Measurements from ENCODE around the gene OR4E2. TPM values are rescaled to one million over a fixed set of nuclear protein-coding genes. Genes with fewer than 3 reads are reported as not detected.
"Not testable (repeated sequence)": the region's sequence is repeated elsewhere in the genome, so short reads cannot be mapped to it uniquely, and the experiment has no call there.

The OR4E2 gene, protein sequence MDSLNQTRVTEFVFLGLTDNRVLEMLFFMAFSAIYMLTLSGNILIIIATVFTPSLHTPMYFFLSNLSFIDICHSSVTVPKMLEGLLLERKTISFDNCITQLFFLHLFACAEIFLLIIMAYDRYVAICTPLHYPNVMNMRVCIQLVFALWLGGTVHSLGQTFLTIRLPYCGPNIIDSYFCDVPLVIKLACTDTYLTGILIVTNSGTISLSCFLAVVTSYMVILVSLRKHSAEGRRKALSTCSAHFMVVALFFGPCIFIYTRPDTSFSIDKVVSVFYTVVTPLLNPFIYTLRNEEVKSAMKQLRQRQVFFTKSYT
- not detected in 2 replicates for total RNA-seq (2014; rRNA removed; shearing (Covaris generic))
- not detected in 2 replicates for polyA plus RNA-seq (2015; cell fraction: cytosol; rRNA removed)
- not detected in 2 replicates for polyA plus RNA-seq (2015; cell fraction: nucleus; rRNA removed)

DNA sequence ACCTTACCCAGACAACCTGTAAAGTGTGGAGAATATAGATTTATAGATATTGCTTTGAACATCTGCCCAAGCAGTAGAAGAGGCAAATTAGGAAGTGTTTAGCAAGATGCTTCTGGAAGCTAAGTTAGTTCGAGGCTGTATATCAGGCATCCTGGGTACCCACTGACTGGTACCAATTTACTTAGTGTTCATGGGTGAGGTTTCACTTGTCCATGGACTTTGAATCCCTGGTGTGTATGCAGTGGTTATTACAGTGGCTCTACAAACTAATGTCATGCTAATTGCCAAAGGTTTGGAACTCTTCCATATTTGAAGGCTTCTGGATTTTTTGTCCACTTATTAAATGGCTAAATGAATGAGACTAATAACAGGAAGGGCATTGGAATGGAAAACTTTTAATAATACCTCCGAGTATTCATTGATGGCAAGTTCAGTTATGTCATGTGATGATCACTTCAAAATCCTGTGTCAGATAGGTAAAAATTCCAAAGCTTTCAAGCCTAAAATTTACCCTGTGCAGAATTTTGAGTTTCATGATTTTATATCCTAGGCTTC is at the start of gene OR4E2:
Gene OR4E2, plus strand, starts transcription at position 505 of the 555 bp plus-strand sequence. CDS start 11,248 bp downstream, outside the sequence.
- DNase-seq (ENCODE audit: low read depth, low spot score) = no peak
- in situ Hi-C loops (cut with HindIII; ENCODE audit: low pct_unique_long_range_greater_than_20kb, low sequenced_read_pairs) = no loop called here

DNA sequence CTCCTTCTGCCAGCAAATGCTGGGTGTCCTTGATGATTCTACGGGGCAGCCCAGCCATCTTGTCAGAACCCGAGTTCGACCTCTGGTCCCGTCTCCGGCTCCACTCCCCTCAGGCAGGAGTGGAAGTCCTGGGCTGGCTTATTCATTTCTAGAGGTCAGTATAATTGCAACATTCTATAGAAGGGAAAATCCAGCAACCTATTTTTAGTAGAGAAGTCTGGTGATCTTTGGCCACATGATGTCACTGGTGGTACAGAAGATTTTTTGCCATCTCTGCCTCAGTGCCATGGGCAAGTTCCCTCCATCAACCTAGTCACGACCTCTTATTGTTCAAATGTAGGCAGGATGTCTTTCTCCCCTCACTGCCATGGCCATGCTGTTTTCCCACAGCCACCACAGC is 41.3 kb upstream of the OR4E2 start:
- in situ Hi-C loops (cut with HindIII; ENCODE audit: low pct_unique_long_range_greater_than_20kb, low sequenced_read_pairs) = no loop called here
- DNase-seq (ENCODE audit: low read depth, low spot score) = peak; percentile 8

DNA sequence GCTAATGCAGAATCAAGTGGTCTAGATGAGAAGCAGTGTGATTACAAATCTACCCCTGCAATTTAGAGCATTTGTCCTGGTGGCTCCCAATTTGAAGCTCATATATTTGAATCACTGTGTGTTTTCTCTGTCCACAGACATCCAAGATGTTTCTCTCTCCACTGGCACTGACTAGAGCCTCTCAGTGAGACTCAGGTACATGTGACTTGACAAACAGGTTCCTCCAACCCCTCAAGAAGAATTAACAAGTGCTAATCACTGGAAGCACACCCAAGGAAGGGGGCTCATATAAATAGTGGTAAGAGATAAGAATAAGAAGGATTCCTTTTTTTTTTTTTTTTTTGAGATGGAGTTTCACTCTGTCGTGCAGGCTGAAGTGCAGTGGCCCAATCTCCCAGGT is 39.4 kb upstream of the OR4E2 start:
- in situ Hi-C loops (cut with HindIII; ENCODE audit: low pct_unique_long_range_greater_than_20kb, low sequenced_read_pairs) = no loop called here
- no peak for DNase-seq (ENCODE audit: low read depth, low spot score)

DNA sequence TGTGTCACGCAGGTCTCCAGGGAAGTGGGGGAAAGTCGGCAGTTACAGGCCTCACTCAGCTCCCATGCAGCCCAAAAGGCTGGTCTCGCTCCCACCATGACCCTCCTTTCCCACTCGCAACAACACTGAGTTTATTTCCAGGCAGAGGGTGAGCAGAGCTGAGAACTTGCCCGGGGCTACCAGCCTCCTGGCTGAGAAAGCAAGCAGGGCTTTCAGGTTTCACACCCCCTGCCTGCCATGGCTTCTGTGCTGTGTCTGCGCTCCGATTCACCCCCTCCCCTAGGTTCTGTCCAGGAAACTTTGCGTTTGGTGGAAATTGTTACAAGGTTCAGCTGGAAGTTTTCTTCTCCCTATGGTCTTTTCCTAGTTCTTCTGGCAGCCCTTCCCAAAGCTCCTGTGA is 36.0 kb upstream of the OR4E2 start:
- in situ Hi-C loops (cut with HindIII; ENCODE audit: low pct_unique_long_range_greater_than_20kb, low sequenced_read_pairs) = no loop called here

DNA sequence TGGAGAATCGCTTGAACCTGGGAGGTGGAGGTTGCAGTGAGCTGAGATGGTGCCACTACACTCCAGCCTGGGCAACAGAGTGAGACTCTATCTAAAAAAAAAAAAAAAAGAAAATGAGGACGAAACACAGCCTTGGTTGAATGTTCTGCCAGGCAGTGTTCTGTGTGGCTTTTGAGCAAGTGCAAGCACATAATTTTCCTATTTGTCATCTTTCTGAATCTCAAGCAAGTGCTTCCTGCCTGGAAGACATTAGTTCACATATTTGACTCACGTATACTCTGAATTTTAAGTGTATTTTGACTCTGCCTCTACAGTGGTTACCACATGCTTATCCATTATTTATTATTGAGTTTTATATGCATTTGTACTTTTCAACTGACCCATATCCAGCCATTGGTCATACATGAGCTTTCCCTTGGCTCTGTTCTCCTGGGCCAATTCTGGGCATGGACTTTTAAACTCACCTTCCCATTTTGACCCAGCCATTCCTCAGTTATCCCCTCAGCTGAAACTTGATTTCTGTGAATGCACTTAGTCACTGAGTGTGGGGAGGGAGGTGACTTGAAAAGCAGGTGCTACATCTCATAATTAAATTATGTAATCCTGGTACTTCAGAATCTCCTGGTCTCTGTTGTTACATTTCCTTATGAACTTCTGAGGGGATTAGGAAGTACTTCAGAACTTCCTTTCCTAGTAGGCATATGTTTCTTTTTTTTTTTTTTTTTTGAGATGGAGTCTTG is 27.0 kb upstream of the OR4E2 start:
- DNase-seq (ENCODE audit: low read depth, low spot score) = no peak
- in situ Hi-C loops (cut with HindIII; ENCODE audit: low pct_unique_long_range_greater_than_20kb, low sequenced_read_pairs) = no loop called here

More for the DNA sequence above, 36.0 kb upstream of the OR4E2 start:
- DNase-seq (ENCODE audit: low read depth, low spot score) = no peak

DNA sequence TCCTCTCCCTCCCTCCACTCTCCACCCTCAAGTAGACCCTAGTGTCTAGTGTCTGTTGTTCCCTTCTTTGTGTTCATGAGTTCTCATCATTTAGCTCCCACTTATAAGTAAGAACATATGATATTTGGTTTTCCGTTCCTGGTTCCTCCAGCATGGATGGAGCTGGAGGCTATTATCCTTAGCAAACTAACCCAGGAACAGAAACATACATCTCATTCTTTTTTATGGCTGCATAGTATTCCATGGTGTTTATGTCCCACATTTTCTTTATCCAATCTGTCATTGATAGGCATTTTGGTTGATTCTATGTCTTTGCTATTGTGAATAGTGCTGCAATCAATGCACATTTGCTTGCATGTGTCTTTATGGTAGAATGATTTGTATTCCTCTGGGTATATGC is 23.1 kb upstream of the OR4E2 start:
- in situ Hi-C loops (cut with HindIII; ENCODE audit: low pct_unique_long_range_greater_than_20kb, low sequenced_read_pairs); DNase-seq (ENCODE audit: low read depth, low spot score): not testable (repeated sequence)

DNA sequence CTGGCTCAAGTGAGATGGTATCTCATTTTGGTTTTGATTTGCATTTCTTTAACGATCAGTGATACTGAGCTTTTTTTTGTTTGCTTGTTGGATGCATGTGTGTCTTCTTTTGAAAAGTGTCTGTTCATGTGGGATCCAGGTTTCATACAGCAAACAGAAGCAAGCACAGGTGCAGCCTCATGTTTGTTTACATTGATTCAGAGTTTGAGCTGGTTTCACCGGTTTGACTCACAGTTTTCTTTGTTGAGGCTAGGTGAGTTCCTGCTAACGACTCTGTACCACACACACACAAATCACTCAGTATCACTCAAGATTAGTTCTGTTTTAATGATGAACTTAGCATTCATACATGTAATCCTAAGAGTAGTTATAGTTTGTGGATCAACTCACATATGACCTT is 22.6 kb upstream of the OR4E2 start:
- in situ Hi-C loops (cut with HindIII; ENCODE audit: low pct_unique_long_range_greater_than_20kb, low sequenced_read_pairs) = no loop called here
- no peak for DNase-seq (ENCODE audit: low read depth, low spot score)

DNA sequence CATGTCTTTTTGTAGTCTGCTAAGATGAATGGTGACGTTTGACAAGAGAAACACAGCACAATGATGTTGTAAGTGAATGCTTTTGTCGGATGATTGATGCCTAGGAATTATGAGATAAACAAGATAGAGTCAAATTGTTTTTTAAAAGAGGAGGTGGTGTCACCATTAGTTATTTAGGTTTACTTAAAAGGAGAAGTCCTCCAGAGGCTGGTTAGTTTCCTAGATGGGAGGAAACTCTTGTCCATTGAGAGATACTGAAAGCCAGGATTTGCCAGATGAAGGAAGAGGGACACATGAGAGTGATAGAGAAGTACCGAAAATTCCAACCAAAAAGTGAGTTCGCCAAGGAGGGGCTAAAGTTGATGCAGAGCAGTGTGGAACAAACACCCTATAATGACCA is 18.8 kb upstream of the OR4E2 start, which contains the start of gene OR10G2:
Gene OR10G2, minus strand, starts transcription at position 101 of the 400 bp plus-strand sequence. Its CDS starts 98 bp downstream, at position 3.
- in situ Hi-C loops (cut with HindIII; ENCODE audit: low pct_unique_long_range_greater_than_20kb, low sequenced_read_pairs) = no loop called here

DNA sequence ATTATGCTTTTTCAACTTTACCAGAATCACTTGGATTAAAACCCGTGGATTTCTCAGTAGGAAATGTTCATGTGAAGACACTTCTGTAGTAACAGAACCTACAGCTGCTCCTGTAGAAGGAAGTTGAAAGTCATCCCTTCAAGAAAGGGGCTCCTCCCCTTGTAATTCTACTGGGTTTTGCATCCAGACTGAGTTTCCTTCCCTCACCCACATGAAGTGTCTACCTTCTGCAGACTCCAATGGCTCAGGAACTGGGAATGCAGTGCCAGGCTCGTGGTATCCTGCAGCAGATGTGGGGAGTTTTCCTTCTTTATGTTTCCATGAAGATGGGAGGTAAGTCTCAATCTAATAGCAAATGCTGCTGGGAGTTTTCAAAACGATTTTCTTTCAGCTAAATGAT is 11.0 kb upstream of the OR4E2 start:
- DNase-seq (ENCODE audit: low read depth, low spot score) = no peak
- in situ Hi-C loops (cut with HindIII; ENCODE audit: low pct_unique_long_range_greater_than_20kb, low sequenced_read_pairs) = no loop called here

More for the DNA sequence above, 18.8 kb upstream of the OR4E2 start, which contains the start of gene OR10G2:
- no peak for DNase-seq (ENCODE audit: low read depth, low spot score)

DNA sequence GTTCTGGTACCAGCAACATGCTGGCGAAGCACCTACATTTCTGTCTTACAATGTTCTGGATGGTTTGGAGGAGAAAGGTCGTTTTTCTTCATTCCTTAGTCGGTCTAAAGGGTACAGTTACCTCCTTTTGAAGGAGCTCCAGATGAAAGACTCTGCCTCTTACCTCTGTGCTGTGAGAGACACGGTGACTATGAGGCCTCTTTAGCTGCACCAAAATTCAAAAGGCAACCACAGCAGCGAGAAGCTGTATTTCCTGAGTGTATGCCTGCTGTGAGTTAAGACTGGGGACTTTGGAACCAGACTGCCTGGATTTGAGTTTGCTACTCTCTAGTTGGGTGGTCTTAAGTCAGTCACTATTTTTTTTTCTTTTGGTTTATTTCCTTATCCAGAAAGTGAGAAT is 10.2 kb upstream of the OR4E2 start:
- DNase-seq (ENCODE audit: low read depth, low spot score) = no peak
- in situ Hi-C loops (cut with HindIII; ENCODE audit: low pct_unique_long_range_greater_than_20kb, low sequenced_read_pairs) = no loop called here

DNA sequence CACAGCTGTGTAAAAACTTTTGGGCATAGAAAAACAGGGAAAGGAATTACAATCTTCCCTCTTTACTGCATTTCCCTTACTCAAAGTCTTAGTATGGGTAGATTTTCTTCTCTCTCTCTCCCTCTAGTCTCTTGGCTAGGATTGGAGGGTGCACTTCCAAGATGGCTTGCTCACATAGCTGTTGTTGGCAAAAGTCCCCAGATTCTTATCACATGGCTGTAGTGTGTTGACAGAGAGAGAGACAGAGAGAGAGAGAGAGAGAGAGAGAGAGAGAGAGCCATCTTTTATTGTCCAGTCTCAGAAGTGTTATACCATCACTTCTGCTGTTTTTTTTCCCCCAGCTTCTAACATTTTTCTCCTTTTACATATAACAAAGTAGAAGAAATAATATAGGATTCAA is 6.3 kb upstream of the OR4E2 start:
- no peak for DNase-seq (ENCODE audit: low read depth, low spot score)
- in situ Hi-C loops (cut with HindIII; ENCODE audit: low pct_unique_long_range_greater_than_20kb, low sequenced_read_pairs) = no loop called here

DNA sequence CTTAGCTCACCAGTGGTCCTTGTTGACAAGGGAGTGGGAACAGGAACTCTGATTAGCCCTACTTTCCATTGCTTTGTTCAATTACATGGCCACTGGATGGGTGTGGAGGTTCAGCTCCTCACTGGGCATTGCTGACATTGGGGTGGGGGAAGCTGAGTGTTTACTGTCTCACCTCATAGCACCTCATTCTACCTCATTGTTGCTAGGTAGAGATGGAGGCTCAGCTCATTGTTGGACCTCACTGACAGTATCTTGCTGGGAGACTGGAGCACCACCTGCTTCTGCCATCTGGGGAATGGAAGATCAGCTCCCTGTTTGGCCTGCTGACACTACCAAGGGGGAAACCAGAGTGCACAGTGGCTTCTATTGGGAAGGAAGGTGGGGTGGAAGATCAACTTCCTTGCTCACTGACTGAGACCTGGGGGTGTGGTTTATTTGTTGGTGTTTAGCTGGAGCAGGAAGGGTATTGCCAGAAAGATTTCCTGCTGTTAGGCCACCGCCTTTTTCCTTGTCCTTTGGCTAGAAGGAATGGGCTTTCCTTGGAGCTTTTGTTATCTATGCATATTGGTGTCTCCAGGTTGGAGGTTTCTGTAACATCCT is 1.3 kb upstream of the OR4E2 start:
- no peak for DNase-seq (ENCODE audit: low read depth, low spot score)
- in situ Hi-C loops (cut with HindIII; ENCODE audit: low pct_unique_long_range_greater_than_20kb, low sequenced_read_pairs) = no loop called here

DNA sequence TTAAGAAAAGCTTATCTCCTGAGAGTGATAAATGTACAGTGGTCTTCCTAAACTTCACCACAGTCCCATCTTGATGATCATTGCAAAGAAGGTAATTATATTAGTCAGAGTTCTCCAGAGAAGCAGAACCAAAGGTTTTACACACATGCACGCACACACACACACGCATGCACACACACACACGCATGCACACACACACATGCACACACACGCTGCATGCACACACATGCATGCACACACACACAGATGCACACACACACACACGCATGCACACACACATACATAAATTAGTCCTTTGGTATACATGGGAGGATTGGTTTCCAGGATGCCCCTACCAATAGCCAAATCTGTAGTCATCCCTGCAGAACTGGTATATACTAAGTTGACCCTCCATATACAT is 580 bp downstream of the OR4E2 start:
- DNase-seq (ENCODE audit: low read depth, low spot score) = no peak
- in situ Hi-C loops (cut with HindIII; ENCODE audit: low pct_unique_long_range_greater_than_20kb, low sequenced_read_pairs) = no loop called here

DNA sequence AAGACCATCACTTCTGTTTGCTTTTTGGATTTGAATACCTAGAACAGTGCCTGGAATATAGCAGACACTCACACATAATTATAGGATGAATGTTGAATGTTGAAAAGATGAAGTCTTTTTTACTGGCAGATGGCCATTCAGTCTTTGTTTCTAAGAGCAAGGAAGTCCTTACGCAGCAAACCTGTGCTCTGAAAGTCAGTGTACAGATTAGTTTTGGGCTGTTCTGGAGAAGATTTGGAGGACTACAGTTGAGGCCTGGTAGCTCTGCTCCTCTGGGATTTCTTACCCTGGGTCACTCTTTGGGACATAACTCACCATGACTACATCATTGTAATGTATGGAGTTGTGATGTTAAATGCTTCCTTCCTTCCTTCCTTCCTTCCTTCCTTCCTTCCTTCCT is 3.3 kb downstream of the OR4E2 start:
- in situ Hi-C loops (cut with HindIII; ENCODE audit: low pct_unique_long_range_greater_than_20kb, low sequenced_read_pairs) = no loop called here
- DNase-seq (ENCODE audit: low read depth, low spot score) = no peak

DNA sequence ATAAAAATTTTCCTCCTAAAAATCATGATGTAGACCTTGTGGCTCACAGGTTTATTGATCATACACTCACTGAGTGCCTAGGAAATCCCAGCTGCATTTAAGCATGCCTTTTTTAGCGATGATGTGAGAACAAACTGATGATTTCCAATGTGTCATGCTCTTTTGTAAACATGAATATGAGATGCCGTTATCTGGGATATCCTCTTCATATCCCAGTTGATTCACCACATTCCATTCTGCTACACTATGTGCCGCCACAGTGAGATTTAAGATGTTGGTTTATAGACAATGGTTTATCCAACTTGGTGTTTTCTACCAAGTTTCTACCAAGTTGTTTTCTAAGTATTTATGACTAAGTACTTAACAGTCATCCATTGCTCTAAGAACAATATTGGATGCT is 14.7 kb downstream of the OR4E2 start:
- in situ Hi-C loops (cut with HindIII; ENCODE audit: low pct_unique_long_range_greater_than_20kb, low sequenced_read_pairs) = no loop called here
- DNase-seq (ENCODE audit: low read depth, low spot score) = no peak

DNA sequence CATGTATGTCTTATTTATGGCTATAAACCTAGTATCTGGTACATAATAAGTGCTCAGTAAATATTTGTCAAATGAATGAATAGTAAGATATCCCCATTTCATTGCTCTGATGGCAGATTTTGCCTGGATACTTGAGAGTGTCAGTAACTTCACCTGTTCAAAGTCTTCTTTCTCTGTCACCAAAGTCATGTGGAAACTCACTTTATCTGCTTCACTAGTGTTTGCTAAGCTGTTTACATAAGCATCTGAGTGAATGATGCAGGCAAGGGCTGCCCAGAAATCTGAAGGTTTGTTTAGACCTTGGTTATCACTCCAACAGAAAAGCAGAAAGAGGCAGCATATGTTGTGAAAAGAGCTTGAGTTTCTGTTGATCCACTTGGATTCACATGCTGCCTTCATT is 15.6 kb downstream of the OR4E2 start:
- no peak for DNase-seq (ENCODE audit: low read depth, low spot score)
- in situ Hi-C loops (cut with HindIII; ENCODE audit: low pct_unique_long_range_greater_than_20kb, low sequenced_read_pairs) = no loop called here

DNA sequence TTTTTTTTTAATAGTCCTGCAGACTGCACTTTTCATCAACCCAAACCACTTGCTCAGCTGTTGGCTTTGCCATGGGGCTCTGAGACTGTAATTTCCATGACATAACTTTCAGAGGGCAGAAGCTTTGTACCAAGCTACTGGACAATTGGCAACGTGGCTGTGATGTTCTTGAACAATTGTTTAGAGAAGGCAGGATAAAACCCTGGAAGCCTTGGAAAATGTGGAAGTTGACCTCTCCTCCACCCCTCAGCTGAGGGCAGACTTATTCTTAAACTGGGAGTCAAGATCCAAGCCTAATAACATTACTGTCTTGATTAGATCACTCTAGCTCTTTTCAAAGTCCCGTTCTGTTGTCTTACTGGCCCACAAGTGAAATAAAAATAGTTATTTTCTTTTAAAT is 17.7 kb downstream of the OR4E2 start:
- in situ Hi-C loops (cut with HindIII; ENCODE audit: low pct_unique_long_range_greater_than_20kb, low sequenced_read_pairs) = no loop called here
- DNase-seq (ENCODE audit: low read depth, low spot score) = no peak

DNA sequence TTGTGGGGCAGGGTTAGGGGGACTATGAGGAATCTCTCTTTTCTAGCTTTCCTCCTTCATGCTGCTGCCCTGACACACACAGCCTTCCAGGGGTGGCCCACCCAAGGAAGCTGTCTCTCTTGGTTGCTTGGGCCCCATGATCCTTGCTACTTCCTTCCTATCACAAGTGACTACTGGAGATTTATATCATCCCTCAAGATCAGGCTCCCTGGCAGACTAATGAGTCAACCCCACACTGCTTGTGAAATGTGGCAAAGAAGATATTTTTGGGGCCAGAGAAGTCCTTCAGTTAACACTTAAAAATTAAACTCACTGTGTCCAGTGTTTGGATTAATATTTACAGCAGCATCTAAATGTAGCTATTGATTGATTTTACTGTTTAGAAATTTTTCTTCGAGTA is 18.5 kb downstream of the OR4E2 start:
- in situ Hi-C loops (cut with HindIII; ENCODE audit: low pct_unique_long_range_greater_than_20kb, low sequenced_read_pairs) = no loop called here
- DNase-seq (ENCODE audit: low read depth, low spot score) = no peak

Measured in SK-MEL-5 (cell line).